Esophagus squamous epithelium (tissue), 5 donors: ENCODE results near the gene ZNF787. TPM values are rescaled to one million over a fixed set of nuclear protein-coding genes. Genes with fewer than 3 reads are reported as not detected.
A peak's percentile ranks its signal among the peaks of the same experiment; 100 is the strongest.

ENCODE experiments used
- DNase-seq: peaks from one replicate; lab custom pipeline; 2025; lab: John Stamatoyannopoulos, UW
- H3K27ac ChIP-seq, 4 donors: fragments of 200-600 bp; sonication (generic); one replicate each; pipeline ENCODE4 v1.5.1; 2016 to 2019; ENCODE audit warnings: mild to moderate bottlenecking in 1 of 4
- H3K27me3 ChIP-seq, 4 donors: fragments of 200-600 bp; sonication (generic); 1 replicate in 3 of 4; 2 replicates in 1 of 4; pipeline versions ENCODE4 v1.5.1 to v1.6.0; 2017 to 2021; ENCODE audit warnings: antibody characterized with exemption in 1 of 4
- H3K36me3 ChIP-seq, 3 donors: fragments of 200-600 bp; sonication (generic); one replicate each; pipeline ENCODE4 v1.5.1; 2016 to 2019
- H3K4me1 ChIP-seq, 3 donors: fragments of 200-600 bp; sonication (generic); one replicate each; pipeline ENCODE4 v1.5.1; 2017 to 2019
- H3K4me3 ChIP-seq, 4 donors: fragments of 200-600 bp; sonication (generic); 1 replicate in 3 of 4; 2 replicates in 1 of 4; pipeline ENCODE4 v1.5.1; 2016 to 2019; ENCODE audit warnings: mild to moderate bottlenecking in 2 of 4, moderate library complexity in 1 of 4
- H3K9me3 ChIP-seq, 3 donors: fragments of 200-600 bp; sonication (generic); one replicate each; pipeline ENCODE4 v1.5.1; 2016 to 2019
- CTCF ChIP-seq, 6 experiments: fragments of 450-650 bp in 4 of 6; fragments of 200-600 bp in 2 of 6; sonication (generic) in 2 of 6; IDR thresholded peaks; one replicate each; pipeline ENCODE4 v1.5.1; 2016 to 2019; ENCODE audit warnings: antibody characterized with exemption in 6 of 6, mild to moderate bottlenecking in 4 of 6, moderate library complexity in 4 of 6
- POLR2A ChIP-seq, 4 donors: fragments of 450-650 bp; IDR thresholded peaks; one replicate each; pipeline ENCODE4 v1.6.1; 2017; ENCODE audit warnings: antibody characterized with exemption in 4 of 4, mild to moderate bottlenecking in 4 of 4, moderate library complexity in 3 of 4
- WGBS, 2 donors: methylation state at CpG; one replicate each; pipeline ENCODE4 v1.1.5; 2018; 5-methylcytosine and 5-hydroxymethylcytosine counted together
- intact Hi-C: fragments of 100-400 bp; cut with DNase I; formaldehyde crosslinking; loops from one replicate; pipeline ENCODE4 v1.15.0; 2022
- small RNA-seq, 4 donors: library from RNA; depleted of rRNA; stranded (forward); fragments of <200 nt; gene quantifications; one replicate each; pipeline ENCODE3, GENCODE V24; 2016
- total RNA-seq, 4 donors: library from RNA; depleted of rRNA; stranded (reverse); fragments of >200 nt; gene quantifications; one replicate each; pipeline ENCODE4 v1.1.0, GENCODE V29; 2016
- donor health status: DM: yes; HTN: yes; CAD: no.

The ZNF787 gene
- total RNA-seq, 4 donors from 2014 or later = 9.9 to 21.3 (median 13.1) TPM

GRCh38 chr19:56066152-56067023 is 54.7 kb downstream of the ZNF787 start:
- no peak overlapping the region for H3K27ac ChIP-seq
- no peaks in the 10 kb centered on the region for H3K9me3 ChIP-seq
- peak overlapping the region in 2 of 4 donors; percentile 16 to 53 for H3K4me3 ChIP-seq
- no peaks in the 10 kb centered on the region for H3K36me3 ChIP-seq
- DNase-seq = no peak
- peak; percentile 67 to 86 (median 72) for TF ChIP-seq CTCF (IDR thresholded peaks at IDR 0.05)
- no peak for TF ChIP-seq POLR2A (IDR thresholded peaks at IDR 0.05)
- intact Hi-C loops = no loop called here
- H3K4me1 ChIP-seq = peaks cover 0 to 9% (median 7%) of the 10 kb centered on the region in 3 donors
- H3K27me3 ChIP-seq = peaks cover 0 to 41% (median 0%) of the 10 kb centered on the region in 4 donors
- WGBS, 2 donors = 12 to 25% methylated on average over 1 to 18 of the region's 39 CpGs

- TF ChIP-seq CTCF (IDR thresholded peaks at IDR 0.05) (no peak), POLR2A (IDR thresholded peaks at IDR 0.05) (no peak)
- DNase-seq = no peak
Observed at GRCh38 chr19:56053596-56053995, 67.5 kb downstream of the ZNF787 start.

More at GRCh38 chr19:56053596-56053995, 67.5 kb downstream of the ZNF787 start:
- Histone ChIP-seq H3K4me3 (no peak overlapping the region), H3K9me3 (no peaks in the 10 kb centered on the region), H3K27ac (no peak overlapping the region), H3K27me3 (peaks cover 0 to 10% (median 0%) of the 10 kb centered on the region in 4 donors), H3K4me1 (no peaks in the 10 kb centered on the region), H3K36me3 (no peaks in the 10 kb centered on the region)
- WGBS, 2 donors = 83 to 86% methylated on average over 4 to 13 of the region's 18 CpGs
- intact Hi-C loops = no loop called here

Small RNA genes lying within 50 kb of the gene (small RNA-seq; reads per million reads assigned to genes)
- gene AC024580.2 = 0 reads per million in 4 donors
- 0 reads per million in 4 donors for gene RF00019

Other genes with a start within 250 kb of the ZNF787 start
- gene NLRP13, start 189.0 kb downstream of the ZNF787 start, total RNA-seq = not detected
- gene NLRP8, start 173.5 kb downstream of the ZNF787 start, total RNA-seq = not detected
- not detected for gene NLRP5, start 134.5 kb downstream of the ZNF787 start, total RNA-seq
- gene ZNF444, start 20.0 kb upstream of the ZNF787 start, total RNA-seq = 10 to 100 TPM; 10.6 to 22.1 (median 15.6) TPM
- not detected for gene GALP, start 54.7 kb upstream of the ZNF787 start, total RNA-seq
- gene ZSCAN5B, start 76.5 kb upstream of the ZNF787 start, total RNA-seq = not detected
- gene ZSCAN5C, start 81.0 kb upstream of the ZNF787 start, total RNA-seq = not detected
- 1 to 10 TPM in 1 of 4 donors, under 1 TPM in 1, not detected in 2; 0.95 to 2.4 TPM for gene EDDM13, start 151.5 kb upstream of the ZNF787 start, total RNA-seq
- gene ZSCAN5A, start 193.5 kb upstream of the ZNF787 start, total RNA-seq = 10 to 100 TPM in 1 of 4 donors, 1 to 10 TPM in 3; 2.8 to 13.2 (median 6.8) TPM